Tibial nerve (tissue), 4 donors: ENCODE results near the gene RAP1A. TPM values are rescaled to one million over a fixed set of nuclear protein-coding genes. Genes with fewer than 3 reads are reported as not detected.

ENCODE experiments used
- DNase-seq, 2 donors: peaks; one replicate each; pipeline ENCODE4 v3.0.0-alpha.2; 2019; ENCODE audit warnings: low spot score in 2 of 2
- H3K27ac ChIP-seq, 4 donors: fragments of 200-600 bp; sonication (generic) in 3 of 4; one replicate each; pipeline ENCODE4 v1.5.1; 2017 to 2019; ENCODE audit warnings: mild to moderate bottlenecking in 1 of 4
- H3K27me3 ChIP-seq, 2 donors: fragments of 200-600 bp; sonication (generic) in 1 of 2; one replicate each; pipeline versions ENCODE4 v1.5.1 to v1.6.0; 2017 to 2019
- H3K36me3 ChIP-seq, 3 donors: fragments of 200-600 bp; sonication (generic); one replicate each; pipeline ENCODE4 v1.5.1; 2018 to 2019
- H3K4me1 ChIP-seq, 4 donors: fragments of 200-600 bp; sonication (generic) in 3 of 4; one replicate each; pipeline ENCODE4 v1.5.1; 2017 to 2019
- H3K4me3 ChIP-seq, 4 donors: fragments of 200-600 bp; sonication (generic) in 3 of 4; one replicate each; pipeline ENCODE4 v1.5.1; 2017 to 2019; ENCODE audit warnings: mild to moderate bottlenecking in 1 of 4, moderate library complexity in 1 of 4
- H3K9me3 ChIP-seq, 4 donors: fragments of 200-600 bp; sonication (generic) in 3 of 4; one replicate each; pipeline ENCODE4 v1.5.1; 2017 to 2019
- CTCF ChIP-seq, 5 experiments: fragments of 200-600 bp in 3 of 5; fragments of 450-650 bp in 2 of 5; sonication (generic) in 3 of 5; IDR thresholded peaks; one replicate each; pipeline ENCODE4 v1.5.1; 2016 to 2019; ENCODE audit warnings: antibody characterized with exemption in 5 of 5, mild to moderate bottlenecking in 3 of 5, moderate library complexity in 2 of 5
- EP300 ChIP-seq, 2 donors: sonication (generic); formaldehyde crosslinking; IDR thresholded peaks; one replicate each; pipeline ENCODE4 v1.6.1; 2017; ENCODE audit warnings: antibody characterized with exemption in 2 of 2, mild to moderate bottlenecking in 1 of 2
- POLR2A ChIP-seq, 2 donors: fragments of 450-650 bp; IDR thresholded peaks; one replicate each; pipeline ENCODE4 v1.6.1; 2017; ENCODE audit warnings: antibody characterized with exemption in 2 of 2, mild to moderate bottlenecking in 2 of 2, moderate library complexity in 2 of 2
- WGBS, 2 donors: methylation state at CpG; one replicate each; pipeline ENCODE4 v1.1.5; 2018; 5-methylcytosine and 5-hydroxymethylcytosine counted together
- small RNA-seq: library from RNA; depleted of rRNA; stranded (forward); fragments of <200 nt; gene quantifications from one replicate; pipeline ENCODE3, GENCODE V24; 2016
- total RNA-seq, 4 donors: library from RNA; depleted of rRNA; stranded (reverse); fragments of >200 nt; gene quantifications; one replicate each; pipeline ENCODE4 v1.1.0, GENCODE V29; 2016

Gene RAP1A
- total RNA-seq, 4 donors from 2014 or later: 45.5 to 48.7 (median 46.8) TPM

- WGBS, 2 donors: 43 to 52% methylated on average over 2 of the region's 2 CpGs
- TF ChIP-seq EP300 (IDR thresholded peaks at IDR 0.05) (no peak), CTCF (IDR thresholded peaks at IDR 0.05) (no peak), POLR2A (IDR thresholded peaks at IDR 0.05) (no peak)
- DNase-seq: no peak
Observed at GRCh38 chr1:111758373-111758772, 138.8 kb downstream of the RAP1A start.

GRCh38 chr1:111761717-111762116 is 142.1 kb downstream of the RAP1A start:
- TF ChIP-seq POLR2A (IDR thresholded peaks at IDR 0.05) (no peak), EP300 (IDR thresholded peaks at IDR 0.05) (no peak), CTCF (IDR thresholded peaks at IDR 0.05) (no peak)

More at GRCh38 chr1:111758373-111758772, 138.8 kb downstream of the RAP1A start:
- H3K9me3 ChIP-seq: no peaks in the 10 kb centered on the region
- no peak overlapping the region for H3K4me3 ChIP-seq
- H3K4me1 ChIP-seq: peaks cover 0 to 23% (median 10%) of the 10 kb centered on the region in 4 donors
- no peak overlapping the region for H3K27ac ChIP-seq
- H3K27me3 ChIP-seq: no peaks in the 10 kb centered on the region
- peaks cover 0 to 46% (median 7%) of the 10 kb centered on the region in 3 donors for H3K36me3 ChIP-seq

GRCh38 chr1:111762332-111762731 is 142.7 kb downstream of the RAP1A start:
- no peak overlapping the region for H3K4me3 ChIP-seq
- H3K9me3 ChIP-seq: no peaks in the 10 kb centered on the region
- peaks cover 0 to 85% (median 7%) of the 10 kb centered on the region in 3 donors for H3K36me3 ChIP-seq
- H3K4me1 ChIP-seq: peaks cover 0 to 5% (median under 1%) of the 10 kb centered on the region in 4 donors
- DNase-seq: no peak
- WGBS, 2 donors: 91% methylated on average over 2 of the region's 2 CpGs
- TF ChIP-seq POLR2A (IDR thresholded peaks at IDR 0.05): no peak
- no peak for TF ChIP-seq CTCF (IDR thresholded peaks at IDR 0.05)
- no peak for TF ChIP-seq EP300 (IDR thresholded peaks at IDR 0.05)
- no peak overlapping the region for H3K27ac ChIP-seq
- H3K27me3 ChIP-seq: no peaks in the 10 kb centered on the region

More at GRCh38 chr1:111761717-111762116, 142.1 kb downstream of the RAP1A start:
- Histone ChIP-seq H3K27me3 (no peaks in the 10 kb centered on the region), H3K36me3 (peaks cover 0 to 80% (median 7%) of the 10 kb centered on the region in 3 donors), H3K27ac (no peak overlapping the region), H3K9me3 (no peaks in the 10 kb centered on the region), H3K4me1 (peaks cover 0 to 11% (median 7%) of the 10 kb centered on the region in 4 donors), H3K4me3 (no peak overlapping the region)
- DNase-seq: no peak
- WGBS, 2 donors: 90 to 97% methylated on average over 2 of the region's 2 CpGs

Small RNA genes lying within 50 kb of the gene (small RNA-seq; reads per million reads assigned to genes)
- gene INKA2: not detected
- not detected for gene RNU6-151P

Other genes starting within 250 kb of the RAP1A start
- 1 to 10 TPM; 1.2 to 9.6 (median 3.8) TPM for gene OVGP1, start 192.1 kb upstream of the RAP1A start, total RNA-seq
- gene WDR77, start 170.5 kb upstream of the RAP1A start, total RNA-seq: 10 to 100 TPM; 20.8 to 38.1 (median 30.4) TPM
- gene ATP5PB, start 170.3 kb upstream of the RAP1A start, total RNA-seq: 100 to 1,000 TPM in 2 of 4 donors, 10 to 100 TPM in 2; 91.2 to 176 (median 103) TPM
- 10 to 100 TPM; 19.4 to 59.1 (median 31.8) TPM for gene C1orf162, start 145.8 kb upstream of the RAP1A start, total RNA-seq
- 10 to 100 TPM in 2 of 4 donors, 1 to 10 TPM in 2; 5.3 to 17.5 (median 9.9) TPM for gene ADORA3, start 116.2 kb upstream of the RAP1A start, total RNA-seq
- 1 to 10 TPM in 2 of 4 donors, under 1 TPM in 2; 0.59 to 9.6 (median 2.3) TPM for gene TMIGD3, start 116.2 kb upstream of the RAP1A start, total RNA-seq
- gene INKA2, start 119.6 kb downstream of the RAP1A start, total RNA-seq: 10 to 100 TPM in 1 of 4 donors, 1 to 10 TPM in 3; 6.3 to 11.8 (median 7.9) TPM
- 10 to 100 TPM; 30.8 to 40.5 (median 35.5) TPM for gene DDX20, start 136.1 kb downstream of the RAP1A start, total RNA-seq